Naive B cell (primary cell): Measurements from ENCODE around the gene PTPRG. TPM values are rescaled to one million over a fixed set of nuclear protein-coding genes. Genes with fewer than 3 reads are reported as not detected.

Source experiments
- ATAC-seq, 2 donors: fragments of 150-1000 bp; cut with Tn5 transposase; 2 replicates each; pipeline ENCODE4 v1.10.0; 2021; ENCODE audit warnings: low read depth in 2 of 2, mild to moderate bottlenecking in 2 of 2, moderate library complexity in 2 of 2
- DNase-seq: peaks from one replicate; pipeline ENCODE4 v3.0.0; 2022
- H3K27ac Mint-ChIP-seq, 6 donors: one replicate each; pipeline ENCODE4 v1.8.0; 2020 to 2022; ENCODE audit warnings: mild to moderate bottlenecking in 6 of 6, mixed read lengths in 6 of 6, moderate library complexity in 5 of 6, inconsistent platforms in 2 of 6
- H3K27me3 Mint-ChIP-seq, 3 donors: one replicate each; pipeline ENCODE4 v1.8.0; 2021 to 2022; ENCODE audit warnings: mixed read lengths in 3 of 3, mild to moderate bottlenecking in 1 of 3
- H3K36me3 Mint-ChIP-seq, 2 donors: one replicate each; pipeline ENCODE4 v1.8.0; 2020 to 2022; ENCODE audit warnings: mixed read lengths in 2 of 2, inconsistent platforms in 1 of 2, mild to moderate bottlenecking in 1 of 2
- H3K4me1 Mint-ChIP-seq, 3 donors: one replicate each; pipeline ENCODE4 v1.8.0; 2020 to 2022; ENCODE audit warnings: mixed read lengths in 3 of 3, inconsistent platforms in 1 of 3, mild to moderate bottlenecking in 1 of 3, moderate library complexity in 1 of 3
- H3K4me3 Mint-ChIP-seq, 8 donors: one replicate each; pipeline ENCODE4 v1.8.0; 2020 to 2022; ENCODE audit warnings: mild to moderate bottlenecking in 8 of 8, mixed read lengths in 8 of 8, moderate library complexity in 8 of 8, inconsistent platforms in 2 of 8
- H3K9me3 Mint-ChIP-seq, 7 donors: one replicate each; pipeline ENCODE4 v1.8.0; 2020 to 2022; ENCODE audit warnings: mixed read lengths in 7 of 7, mild to moderate bottlenecking in 5 of 7, inconsistent platforms in 2 of 7, moderate library complexity in 1 of 7
- polyA plus RNA-seq, 6 donors: library from polyadenylated mRNA; unstranded; fragments of 300-500 nt; fragmentation: Illumina TruSeq; gene quantifications; one replicate each; pipeline ENCODE4 v1.2.3, GENCODE V29; 2021; ENCODE audit warnings: low read depth in 6 of 6

Gene PTPRG
- polyA plus RNA-seq, 6 donors from 2014 or later = 0.05 to 0.20 (median 0.10) TPM; not detected in 1

DNA sequence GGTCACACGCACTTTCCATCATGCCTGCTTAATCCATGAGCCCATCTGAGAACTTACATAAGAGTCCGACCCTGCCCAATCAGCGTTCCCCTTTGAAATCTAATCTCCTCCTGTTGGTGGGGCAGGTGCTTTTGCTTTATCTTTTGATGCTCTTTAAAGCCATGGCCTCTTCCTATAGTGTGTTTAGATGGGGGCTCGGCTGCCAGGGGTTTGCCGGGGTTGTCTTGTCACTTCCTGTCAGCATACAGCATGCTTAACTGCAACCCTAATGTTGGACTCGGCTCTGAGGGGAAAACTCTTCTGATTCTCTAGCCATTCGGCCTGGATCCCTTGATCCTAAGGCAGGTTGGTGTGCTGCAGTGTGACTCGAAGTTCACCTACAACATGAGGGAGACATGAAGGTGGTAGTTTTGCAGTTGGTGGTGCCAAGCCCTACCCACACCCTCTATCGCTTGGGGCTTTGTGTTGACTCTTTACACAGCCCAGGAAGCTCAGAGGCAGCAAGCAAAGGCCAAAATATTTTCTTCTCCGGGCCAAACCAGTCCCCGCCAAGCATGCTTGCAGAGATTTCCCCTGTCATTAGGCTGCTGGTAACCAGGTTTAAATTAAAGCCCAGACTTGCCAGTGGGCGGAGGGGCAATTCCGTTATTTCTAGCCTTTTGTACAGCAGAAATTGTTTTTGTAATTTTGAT, 593.2 kb downstream of the PTPRG start:
- Mint-ChIP-seq H3K27ac (no peak overlapping the region), H3K4me1 (no peaks in the 10 kb centered on the region), H3K27me3 (peaks cover 0 to 3% (median 0%) of the 10 kb centered on the region in 3 donors), H3K4me3 (no peak overlapping the region), H3K36me3 (no peaks in the 10 kb centered on the region), H3K9me3 (peaks cover 0 to 7% (median 0%) of the 10 kb centered on the region in 7 donors)
- DNase-seq = no peak
- ATAC-seq = no peak

DNA sequence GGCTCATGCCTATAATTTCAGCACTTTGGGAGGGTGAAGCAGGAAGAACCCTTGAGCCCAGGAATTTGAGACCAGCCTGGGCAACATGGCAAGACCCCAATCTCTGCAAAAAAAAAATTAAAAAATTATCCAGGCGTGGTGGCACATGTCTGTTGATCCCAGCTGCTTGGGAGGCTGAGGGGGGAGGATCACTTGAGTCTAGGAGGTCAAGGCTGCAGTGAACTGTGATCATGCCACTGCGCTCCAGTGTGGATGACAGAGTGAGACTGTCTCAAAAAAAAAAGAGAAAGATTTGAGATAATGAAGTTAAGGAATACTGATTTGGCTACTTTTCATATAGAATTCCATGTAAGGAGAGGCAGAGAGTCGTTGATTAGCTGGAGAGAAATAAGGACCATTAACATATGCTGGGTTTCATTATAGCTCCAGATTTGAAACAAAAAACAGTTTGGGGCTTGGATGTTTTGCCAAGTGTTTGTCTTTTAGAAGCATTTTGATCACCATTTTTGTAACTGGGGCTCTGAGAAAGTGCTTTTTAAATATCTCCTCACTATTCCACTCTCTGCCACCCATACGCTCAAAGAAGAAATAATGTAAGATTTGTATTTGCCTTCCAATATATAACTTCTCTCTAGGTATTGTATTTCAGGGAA, 597.8 kb downstream of the PTPRG start:
- Mint-ChIP-seq H3K27ac (no peak overlapping the region), H3K4me3 (no peak overlapping the region), H3K36me3 (no peaks in the 10 kb centered on the region), H3K9me3 (peaks cover 0 to 7% (median 0%) of the 10 kb centered on the region in 7 donors), H3K4me1 (no peaks in the 10 kb centered on the region), H3K27me3 (peaks cover 0 to 7% (median 0%) of the 10 kb centered on the region in 3 donors)
- DNase-seq (no peak), ATAC-seq (no peak)

GRCh38 chr3:62159709-62160092, 598.3 kb downstream of the PTPRG start:
- Mint-ChIP-seq H3K4me1 (no peaks in the 10 kb centered on the region), H3K4me3 (no peak overlapping the region), H3K9me3 (peaks cover 0 to 7% (median 0%) of the 10 kb centered on the region in 7 donors), H3K27ac (no peak overlapping the region), H3K27me3 (peaks cover 0 to 7% (median 0%) of the 10 kb centered on the region in 3 donors), H3K36me3 (no peaks in the 10 kb centered on the region)
- no peak for DNase-seq
- ATAC-seq = no peak

DNA sequence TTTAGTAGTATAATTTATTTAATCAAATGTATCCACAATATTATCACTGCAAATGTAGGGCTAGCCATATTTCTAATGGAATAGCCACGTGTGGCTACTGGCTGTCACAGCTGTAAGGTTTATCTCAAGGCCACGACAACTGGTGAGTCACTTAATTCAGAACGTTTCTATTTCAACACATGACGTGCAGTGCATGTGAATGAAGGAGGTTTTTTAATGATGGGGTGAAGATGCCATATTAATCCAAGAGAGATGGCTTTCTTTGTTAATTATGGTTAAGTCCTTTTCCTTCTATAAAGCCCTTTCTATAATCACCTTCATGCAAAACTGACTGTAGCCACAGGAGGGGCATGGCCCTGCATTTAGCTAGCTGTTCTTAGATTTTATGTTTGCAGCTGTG, 600.0 kb downstream of the PTPRG start:
- H3K27ac Mint-ChIP-seq = no peak overlapping the region
- H3K4me1 Mint-ChIP-seq = no peaks in the 10 kb centered on the region
- no peak for DNase-seq
- ATAC-seq = no peak
- H3K4me3 Mint-ChIP-seq = no peak overlapping the region
- H3K9me3 Mint-ChIP-seq = peaks cover 0 to 7% (median 0%) of the 10 kb centered on the region in 7 donors
- peaks cover 0 to 7% (median 0%) of the 10 kb centered on the region in 3 donors for H3K27me3 Mint-ChIP-seq
- no peaks in the 10 kb centered on the region for H3K36me3 Mint-ChIP-seq

DNA sequence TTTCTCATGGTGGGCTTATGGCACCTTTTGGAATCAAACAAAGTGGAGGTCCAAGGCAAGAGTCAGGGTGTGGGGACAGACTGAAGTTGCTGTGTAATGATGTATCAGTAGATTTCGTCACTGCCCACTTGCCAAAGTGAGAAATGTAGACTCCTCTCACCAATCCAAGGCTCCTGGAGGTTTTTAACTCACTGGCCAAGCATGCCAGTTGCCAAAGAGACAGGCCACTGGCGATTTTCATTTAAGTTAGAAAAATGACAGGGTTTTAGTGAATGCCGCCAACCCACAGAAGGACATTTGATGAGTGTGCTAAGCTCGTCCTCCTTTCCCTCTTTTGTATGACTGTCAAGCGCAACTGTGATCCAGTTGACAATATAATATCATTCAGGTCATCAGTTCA, 602.8 kb downstream of the PTPRG start:
- Mint-ChIP-seq H3K27me3 (peaks cover 0 to 7% (median 0%) of the 10 kb centered on the region in 3 donors), H3K36me3 (no peaks in the 10 kb centered on the region), H3K9me3 (no peaks in the 10 kb centered on the region), H3K27ac (no peak overlapping the region), H3K4me1 (no peaks in the 10 kb centered on the region), H3K4me3 (no peak overlapping the region)
- no peak for ATAC-seq
- no peak for DNase-seq

DNA sequence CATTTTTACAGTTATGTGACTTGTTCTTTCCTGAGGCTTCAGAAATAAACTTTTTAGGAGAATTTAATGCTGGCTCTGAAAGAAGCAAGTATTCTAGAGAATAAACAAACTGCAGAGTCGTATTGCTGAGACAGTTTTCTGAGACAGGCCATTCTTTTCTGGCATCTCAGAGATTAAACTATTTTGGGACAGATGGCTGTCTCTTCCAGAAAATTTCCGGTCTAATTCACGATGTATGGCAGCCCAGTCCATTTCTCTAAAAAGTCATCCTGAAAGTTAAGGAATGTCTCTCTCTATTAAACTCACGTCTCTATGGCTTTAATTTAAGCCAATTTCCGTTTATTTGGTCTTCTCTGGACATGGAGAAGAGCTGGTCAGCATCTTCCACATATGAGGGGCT, 603.4 kb downstream of the PTPRG start:
- peaks cover 0 to 7% (median 0%) of the 10 kb centered on the region in 3 donors for H3K27me3 Mint-ChIP-seq
- H3K9me3 Mint-ChIP-seq = no peaks in the 10 kb centered on the region
- no peak overlapping the region for H3K27ac Mint-ChIP-seq
- no peak for ATAC-seq
- no peaks in the 10 kb centered on the region for H3K36me3 Mint-ChIP-seq
- H3K4me1 Mint-ChIP-seq = no peaks in the 10 kb centered on the region
- H3K4me3 Mint-ChIP-seq = no peak overlapping the region
- DNase-seq = no peak

DNA sequence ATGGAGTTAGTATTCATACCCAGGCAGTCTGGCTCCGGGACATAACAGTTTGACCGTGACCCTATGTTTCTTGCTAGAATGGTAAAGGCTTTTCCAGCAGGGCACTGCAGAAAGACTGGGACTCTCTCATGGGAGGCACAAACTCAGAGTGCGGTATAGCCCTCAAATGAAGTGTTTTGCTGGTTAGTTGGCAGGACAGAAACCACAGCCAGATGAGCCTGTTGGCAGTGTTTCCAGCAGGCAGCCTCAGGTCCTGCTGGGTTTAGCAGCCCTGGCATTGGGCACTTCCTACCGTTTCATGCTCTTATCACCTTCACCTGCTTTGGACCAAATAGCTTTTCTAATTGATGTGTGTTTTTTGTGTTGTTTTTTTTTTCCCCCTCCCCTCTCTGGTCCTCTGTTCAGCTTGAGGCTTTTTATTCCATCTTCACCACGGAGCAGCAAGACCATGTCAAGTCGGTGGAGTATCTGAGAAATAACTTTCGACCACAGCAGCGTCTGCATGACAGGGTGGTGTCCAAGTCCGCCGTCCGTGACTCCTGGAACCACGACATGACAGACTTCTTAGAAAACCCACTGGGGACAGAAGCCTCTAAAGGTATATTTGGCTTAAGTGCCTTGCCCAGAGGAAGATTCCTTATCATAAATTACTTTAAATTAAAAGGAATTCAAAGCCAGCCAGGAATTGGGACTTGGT, 606.3 kb downstream of the PTPRG start:
- Mint-ChIP-seq H3K27me3 (peaks cover 0 to 11% (median 0%) of the 10 kb centered on the region in 3 donors), H3K36me3 (no peaks in the 10 kb centered on the region), H3K27ac (no peak overlapping the region), H3K9me3 (peaks cover 0 to 12% (median 3%) of the 10 kb centered on the region in 7 donors), H3K4me3 (no peak overlapping the region), H3K4me1 (no peaks in the 10 kb centered on the region)
- ATAC-seq = no peak
- no peak for DNase-seq

GRCh38 chr3:62168356-62168755, 607.0 kb downstream of the PTPRG start:
- H3K4me3 Mint-ChIP-seq = no peak overlapping the region
- DNase-seq (no peak), ATAC-seq (no peak)
- H3K27ac Mint-ChIP-seq = no peak overlapping the region
- H3K36me3 Mint-ChIP-seq = no peaks in the 10 kb centered on the region
- H3K27me3 Mint-ChIP-seq = peaks cover 0 to 11% (median 0%) of the 10 kb centered on the region in 3 donors
- H3K4me1 Mint-ChIP-seq = no peaks in the 10 kb centered on the region
- H3K9me3 Mint-ChIP-seq = peaks cover 0 to 12% (median 3%) of the 10 kb centered on the region in 7 donors

DNA sequence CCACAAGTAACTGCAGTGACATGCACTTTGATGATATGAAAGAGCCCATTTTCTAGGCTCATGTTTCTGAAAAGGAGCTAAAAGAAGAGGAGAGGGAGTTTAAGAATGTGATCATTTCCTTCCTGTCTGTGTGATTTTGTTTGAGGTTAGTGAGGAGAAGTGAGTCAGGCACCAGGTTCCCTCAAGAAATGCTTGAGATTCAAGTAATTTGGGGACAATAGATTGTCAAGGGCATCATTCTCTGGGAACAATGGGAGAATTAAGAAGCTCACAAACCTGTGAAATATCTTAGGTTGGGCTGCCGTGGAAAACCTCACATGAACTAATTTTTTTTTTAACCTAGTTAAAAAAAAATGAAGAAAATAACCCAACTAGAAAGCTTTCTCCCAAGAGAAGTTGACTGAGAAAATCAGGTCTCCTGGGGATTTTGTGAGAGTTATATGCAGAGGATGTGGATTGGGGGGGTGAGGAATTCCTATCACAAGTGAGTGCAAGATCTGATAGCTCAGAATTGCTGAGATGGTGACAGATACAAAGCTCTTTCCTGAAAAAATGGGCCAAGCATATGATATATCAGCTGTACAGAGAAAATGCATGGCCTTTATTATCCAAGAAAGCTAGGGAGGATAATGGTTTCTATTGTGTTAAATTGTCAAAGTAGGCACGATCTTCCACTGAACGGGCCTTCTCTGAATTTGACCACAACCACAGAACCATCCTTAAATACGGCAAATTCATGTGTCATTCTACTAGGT, 608.7 kb downstream of the PTPRG start:
- H3K27ac Mint-ChIP-seq = no peak overlapping the region
- peaks cover 0 to 12% (median 3%) of the 10 kb centered on the region in 7 donors for H3K9me3 Mint-ChIP-seq
- ATAC-seq (no peak), DNase-seq (no peak)
- no peak overlapping the region for H3K4me3 Mint-ChIP-seq
- H3K27me3 Mint-ChIP-seq = peaks cover 0 to 11% (median 0%) of the 10 kb centered on the region in 3 donors
- no peaks in the 10 kb centered on the region for H3K36me3 Mint-ChIP-seq
- no peaks in the 10 kb centered on the region for H3K4me1 Mint-ChIP-seq

DNA sequence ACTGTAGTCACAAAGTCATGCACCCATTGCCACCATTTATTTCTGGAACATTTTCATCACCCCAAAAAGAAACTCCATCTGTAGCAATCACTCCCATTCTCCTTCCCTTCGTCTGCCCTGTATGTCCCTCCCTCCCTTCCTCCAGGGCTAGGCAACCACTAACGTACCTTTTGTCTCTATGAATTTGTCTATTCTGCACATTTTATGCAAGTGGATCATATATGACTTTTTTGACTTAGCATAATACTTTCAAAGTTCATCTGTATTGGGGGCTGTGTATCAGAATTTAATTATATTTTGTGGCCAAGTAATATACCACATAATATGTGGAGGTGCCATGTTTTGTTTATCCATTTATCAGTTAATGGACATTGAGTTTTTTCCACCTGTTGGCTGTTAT, 610.4 kb downstream of the PTPRG start:
- H3K36me3 Mint-ChIP-seq = no peaks in the 10 kb centered on the region
- H3K4me1 Mint-ChIP-seq = no peaks in the 10 kb centered on the region
- no peak overlapping the region for H3K4me3 Mint-ChIP-seq
- H3K27ac Mint-ChIP-seq = no peak overlapping the region
- no peak for DNase-seq
- ATAC-seq = no peak
- peaks cover 0 to 12% (median 4%) of the 10 kb centered on the region in 7 donors for H3K9me3 Mint-ChIP-seq
- peaks cover 0 to 7% (median 6%) of the 10 kb centered on the region in 3 donors for H3K27me3 Mint-ChIP-seq

DNA sequence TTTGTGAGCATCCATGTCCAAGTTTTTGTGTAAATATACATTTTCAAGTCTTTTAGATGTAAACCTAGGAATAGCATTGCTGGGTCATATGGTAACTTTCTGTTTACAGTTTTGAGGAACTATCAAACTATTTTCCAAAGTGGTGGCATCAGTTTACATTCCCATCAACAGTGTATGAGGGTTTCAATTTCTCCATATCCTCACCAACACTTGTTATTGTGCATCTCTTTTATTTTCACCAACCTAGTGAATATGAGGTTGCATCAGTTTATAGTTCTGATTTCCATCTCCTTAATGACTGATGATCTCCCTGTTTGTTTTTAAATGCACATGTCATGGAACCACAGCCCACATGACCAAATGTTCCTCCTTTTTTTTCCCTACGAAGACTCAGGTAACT, 610.8 kb downstream of the PTPRG start:
- Mint-ChIP-seq H3K4me1 (no peaks in the 10 kb centered on the region), H3K27me3 (peaks cover 0 to 7% (median 6%) of the 10 kb centered on the region in 3 donors), H3K27ac (no peak overlapping the region), H3K36me3 (no peaks in the 10 kb centered on the region), H3K9me3 (peaks cover 0 to 12% (median 4%) of the 10 kb centered on the region in 7 donors), H3K4me3 (no peak overlapping the region)
- no peak for ATAC-seq
- DNase-seq = no peak

DNA sequence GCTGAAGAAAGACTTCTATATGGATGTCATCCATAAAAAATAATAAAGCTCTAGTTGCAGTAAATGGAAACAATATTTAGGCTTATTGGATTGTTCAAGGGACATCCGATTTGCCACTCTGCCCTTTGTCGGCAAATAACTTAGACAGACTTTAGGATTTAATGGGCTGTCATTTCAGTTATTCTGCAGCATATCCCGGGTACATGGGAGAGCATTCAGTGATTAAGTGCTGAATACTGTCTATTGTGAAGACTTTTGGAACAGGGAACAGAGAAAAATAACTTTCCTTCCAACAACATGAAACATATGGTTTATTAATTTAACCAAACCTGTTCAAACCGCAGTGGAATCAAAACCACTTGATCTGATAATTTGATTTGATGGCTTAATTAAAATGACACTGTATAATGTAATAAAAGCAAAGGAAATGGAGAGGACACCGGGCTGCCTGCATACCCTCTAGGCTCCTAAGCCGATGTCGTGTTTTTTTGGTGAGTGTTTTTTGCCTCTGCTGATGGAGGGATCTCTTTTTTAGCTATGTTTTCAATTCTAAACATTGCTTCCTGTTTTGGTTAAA, 612.7 kb downstream of the PTPRG start:
- Mint-ChIP-seq H3K27ac (no peak overlapping the region), H3K4me3 (no peak overlapping the region), H3K4me1 (no peaks in the 10 kb centered on the region), H3K9me3 (peaks cover 0 to 12% (median 4%) of the 10 kb centered on the region in 7 donors), H3K27me3 (peaks cover 0 to 7% (median 6%) of the 10 kb centered on the region in 3 donors), H3K36me3 (no peaks in the 10 kb centered on the region)
- no peak for DNase-seq
- no peak for ATAC-seq

DNA sequence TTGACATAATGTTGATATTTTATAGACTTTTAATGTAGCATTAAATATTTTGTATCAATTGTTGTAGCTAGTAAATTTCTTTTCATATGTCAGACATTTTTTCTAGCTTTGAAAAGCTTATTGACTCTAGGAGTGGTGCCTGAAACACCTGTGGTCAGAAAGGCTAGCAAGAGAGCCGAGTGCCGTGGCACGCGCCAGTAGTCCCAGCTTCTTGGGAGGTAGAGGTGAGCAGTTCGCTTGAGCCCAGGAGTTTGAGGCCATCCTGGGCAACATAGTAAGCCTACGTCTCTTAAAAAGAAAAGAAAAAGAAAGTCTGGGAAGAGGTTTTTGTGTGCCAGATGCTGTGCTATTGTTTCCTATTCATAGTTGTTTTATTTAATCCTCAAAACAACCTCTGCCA, 613.8 kb downstream of the PTPRG start:
- Mint-ChIP-seq H3K4me3 (no peak overlapping the region), H3K9me3 (peaks cover 0 to 12% (median 4%) of the 10 kb centered on the region in 7 donors), H3K4me1 (no peaks in the 10 kb centered on the region), H3K36me3 (no peaks in the 10 kb centered on the region), H3K27ac (no peak overlapping the region), H3K27me3 (peaks cover 0 to 7% (median 6%) of the 10 kb centered on the region in 3 donors)
- no peak for ATAC-seq
- DNase-seq = no peak
